ENCODE results near the gene SEPTIN1. TPM values are rescaled to one million over a fixed set of nuclear protein-coding genes. Genes with fewer than 3 reads are reported as not detected.
A peak's percentile ranks its signal among the peaks of the same experiment; 100 is the strongest.

SEPTIN1 gene
- total and polyA plus RNA-seq, 2 of the 13 experiments (the other 11 are each of a cell fraction or from before 2014, with no cell fraction given): 0.18 to 0.67 TPM

GRCh38 chr16:30429678-30430427 lies 47.5 kb upstream of the SEPTIN1 start, which contains the start of gene DCTPP1 (continued):
- TF ChIP-seq MYPOP (CRISPR knock-in tag; IDR thresholded peaks at IDR 0.05) (peak; percentile 93), SIX1 (CRISPR knock-in tag; IDR thresholded peaks at IDR 0.05; ENCODE audit: borderline replicate concordance) (no peak), ZNF318 (CRISPR knock-in tag; IDR thresholded peaks at IDR 0.05) (peak; percentile 85; the same call in 1 of the 2 replicates), NFKB2 (CRISPR knock-in tag; IDR thresholded peaks at IDR 0.05; ENCODE audit: borderline replicate concordance) (peak; percentile 61; the same call in 1 of the 2 replicates), ZFP82 (CRISPR knock-in tag; IDR thresholded peaks at IDR 0.05; ENCODE audit: borderline replicate concordance) (peak; percentile 84; the same call in 1 of the 2 replicates), GFI1 (CRISPR knock-in tag; IDR thresholded peaks at IDR 0.05; ENCODE audit: borderline replicate concordance) (no peak), ZUFSP (CRISPR knock-in tag; IDR thresholded peaks at IDR 0.05; ENCODE audit: borderline replicate concordance) (no peak), ISX (CRISPR knock-in tag; conservative IDR thresholded peaks at IDR 0.05) (0 out of 2 replicates have a peak, but pooled peaks have one; percentile 17), SNRNP70 (IDR thresholded peaks at IDR 0.05; ENCODE audit: low read depth, low read length) (no peak), ZNF207 (IDR thresholded peaks at IDR 0.05; ENCODE audit: borderline replicate concordance) (no peak), ZNF766 (CRISPR knock-in tag; IDR thresholded peaks at IDR 0.05; ENCODE audit: borderline replicate concordance) (no peak; the same call in 1 of the 2 replicates), ZNF781 (CRISPR knock-in tag; IDR thresholded peaks at IDR 0.05; ENCODE audit: borderline replicate concordance, not compliant biosample characterization) (peak; percentile 55), HDAC2 (CRISPR knock-in tag; IDR thresholded peaks at IDR 0.05) (peak; percentile 89)
